Body of pancreas (tissue), 4 donors: ENCODE measurements around the gene GSTP1. TPM values are rescaled to one million over a fixed set of nuclear protein-coding genes. Genes with fewer than 3 reads are reported as not detected.

Source experiments
- ATAC-seq: fragments of 150-250 bp; one replicate; pipeline ENCODE4 v1.9.1; 2016
- DNase-seq, 4 donors: peaks; one replicate each; pipeline ENCODE4 v3.0.0-alpha.2; 2019
- H3K27ac ChIP-seq, 4 donors: fragments of 200-600 bp; sonication (generic); 1 replicate in 3 of 4; 2 replicates in 1 of 4; pipeline versions ENCODE4 v1.5.1 to v1.6.1; 2016 to 2019; ENCODE audit warnings: mild to moderate bottlenecking in 1 of 4, mixed read lengths in 1 of 4, moderate library complexity in 1 of 4
- H3K27me3 ChIP-seq, 2 donors: fragments of 200-600 bp; sonication (generic); one replicate each; pipeline ENCODE4 v1.6.0; 2016; ENCODE audit warnings: mild to moderate bottlenecking in 1 of 2
- H3K36me3 ChIP-seq, 2 donors: fragments of 200-600 bp; sonication (generic); replicated peaks in 1 of 2; 2 replicates each; pipeline ENCODE4 v1.5.1; 2016; ENCODE audit warnings: low read depth in 2 of 2; ENCODE audit not compliant: insufficient read depth in 1 of 2
- H3K4me1 ChIP-seq: fragments of 200-600 bp; sonication (generic); one replicate; pipeline ENCODE4 v1.6.0; 2016
- H3K4me3 ChIP-seq, 2 donors: fragments of 200-600 bp; sonication (generic); 1 replicate in 1 of 2; 2 replicates in 1 of 2; pipeline ENCODE4 v1.5.1; 2016 to 2019
- H3K9me3 ChIP-seq, 3 donors: fragments of 200-600 bp; sonication (generic); 1 replicate in 2 of 3; 2 replicates in 1 of 3; pipeline ENCODE4 v1.5.1; 2016
- POLR2A ChIP-seq, 3 donors: fragments of 450-650 bp; IDR thresholded peaks; one replicate each; pipeline ENCODE4 v1.6.1; 2016; ENCODE audit warnings: antibody characterized with exemption in 3 of 3, mild to moderate bottlenecking in 2 of 3
- WGBS, 2 donors: methylation state at CpG; one replicate each; pipeline ENCODE4 v1.1.5; 2017; 5-methylcytosine and 5-hydroxymethylcytosine counted together
- intact Hi-C: fragments of 100-400 bp; cut with DNase I; formaldehyde crosslinking; loops from one replicate; pipeline ENCODE4 v1.15.1; 2023
- total RNA-seq, 2 donors: library from RNA; depleted of rRNA; stranded (reverse); fragments of >200 nt; gene quantifications; one replicate each; pipeline ENCODE4 v1.1.0, GENCODE V29; 2016
- TF ChIP-seq, protein P1 (sequence below), 7 experiments: fragments of 450-650 bp in 4 of 7; fragments of 200-600 bp in 3 of 7; sonication (generic) in 3 of 7; IDR thresholded peaks; one replicate each; pipeline ENCODE4 v1.5.1; 2016 to 2019; ENCODE audit warnings: antibody characterized with exemption in 7 of 7

The GSTP1 gene
- total RNA-seq, 2 donors from 2014 or later = 359 to 454 TPM

DNA sequence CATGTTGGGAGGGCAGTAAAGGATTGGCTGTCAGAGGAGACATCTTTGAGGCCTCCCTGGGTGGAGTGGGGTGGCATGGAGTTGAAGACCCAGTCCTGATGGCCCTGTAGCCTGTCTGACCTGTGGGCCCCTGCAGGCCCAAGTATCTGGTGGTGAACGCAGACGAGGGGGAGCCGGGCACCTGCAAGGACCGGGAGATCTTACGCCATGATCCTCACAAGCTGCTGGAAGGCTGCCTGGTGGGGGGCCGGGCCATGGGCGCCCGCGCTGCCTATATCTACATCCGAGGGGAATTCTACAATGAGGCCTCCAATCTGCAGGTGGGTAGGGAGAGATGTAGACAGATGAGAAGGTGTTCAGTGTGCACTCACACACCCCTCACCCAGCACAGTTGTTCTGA is 25.7 kb downstream of the GSTP1 start:
- Histone ChIP-seq H3K36me3 (peaks cover 0 to 16% of the 10 kb centered on the region in 2 donors), H3K4me1 (peaks cover 32% of the 10 kb centered on the region), H3K4me3 (no peak overlapping the region), H3K27me3 (no peaks in the 10 kb centered on the region), H3K9me3 (no peaks in the 10 kb centered on the region), H3K27ac (no peak overlapping the region)
- intact Hi-C loops = no loop called here
- DNase-seq = peak in 1 of 4 donors; percentile 12
- TF ChIP-seq, protein P1, sequence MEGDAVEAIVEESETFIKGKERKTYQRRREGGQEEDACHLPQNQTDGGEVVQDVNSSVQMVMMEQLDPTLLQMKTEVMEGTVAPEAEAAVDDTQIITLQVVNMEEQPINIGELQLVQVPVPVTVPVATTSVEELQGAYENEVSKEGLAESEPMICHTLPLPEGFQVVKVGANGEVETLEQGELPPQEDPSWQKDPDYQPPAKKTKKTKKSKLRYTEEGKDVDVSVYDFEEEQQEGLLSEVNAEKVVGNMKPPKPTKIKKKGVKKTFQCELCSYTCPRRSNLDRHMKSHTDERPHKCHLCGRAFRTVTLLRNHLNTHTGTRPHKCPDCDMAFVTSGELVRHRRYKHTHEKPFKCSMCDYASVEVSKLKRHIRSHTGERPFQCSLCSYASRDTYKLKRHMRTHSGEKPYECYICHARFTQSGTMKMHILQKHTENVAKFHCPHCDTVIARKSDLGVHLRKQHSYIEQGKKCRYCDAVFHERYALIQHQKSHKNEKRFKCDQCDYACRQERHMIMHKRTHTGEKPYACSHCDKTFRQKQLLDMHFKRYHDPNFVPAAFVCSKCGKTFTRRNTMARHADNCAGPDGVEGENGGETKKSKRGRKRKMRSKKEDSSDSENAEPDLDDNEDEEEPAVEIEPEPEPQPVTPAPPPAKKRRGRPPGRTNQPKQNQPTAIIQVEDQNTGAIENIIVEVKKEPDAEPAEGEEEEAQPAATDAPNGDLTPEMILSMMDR (IDR thresholded peaks at IDR 0.05) = no peak
- TF ChIP-seq POLR2A (IDR thresholded peaks at IDR 0.05) = no peak
- no peak for ATAC-seq
- 60 to 88% methylated on average over 1 to 10 of the region's 10 CpGs for WGBS, 2 donors

DNA sequence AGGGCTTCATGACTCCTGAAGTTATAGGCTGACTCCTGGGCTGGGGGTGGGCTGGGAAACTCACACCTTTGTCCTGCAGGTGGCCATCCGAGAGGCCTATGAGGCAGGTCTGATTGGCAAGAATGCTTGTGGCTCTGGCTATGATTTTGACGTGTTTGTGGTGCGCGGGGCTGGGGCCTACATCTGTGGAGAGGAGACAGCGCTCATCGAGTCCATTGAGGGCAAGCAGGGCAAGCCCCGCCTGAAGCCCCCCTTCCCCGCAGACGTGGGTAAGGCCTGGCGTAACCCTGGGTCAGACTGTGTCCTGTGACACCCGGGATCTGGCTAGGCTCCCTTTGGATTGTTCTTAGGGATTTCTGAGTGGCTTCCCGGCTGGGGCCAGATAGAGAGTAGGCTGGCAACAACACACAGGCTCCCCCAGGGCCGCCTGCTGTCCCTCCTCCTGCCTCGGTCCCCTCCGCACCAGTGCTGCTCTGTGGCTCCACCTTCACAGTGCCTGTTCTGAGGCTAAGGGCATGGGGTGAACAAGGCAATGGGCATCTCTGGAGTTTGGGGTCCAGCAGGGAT is 26.8 kb downstream of the GSTP1 start:
- H3K27ac ChIP-seq = no peak overlapping the region
- H3K36me3 ChIP-seq = peaks cover 0 to 16% of the 10 kb centered on the region in 2 donors
- WGBS, 2 donors = 88 to 93% methylated on average over 10 to 15 of the region's 15 CpGs
- H3K4me1 ChIP-seq = peaks cover 38% of the 10 kb centered on the region
- DNase-seq = no peak
- no peaks in the 10 kb centered on the region for H3K9me3 ChIP-seq
- H3K27me3 ChIP-seq = no peaks in the 10 kb centered on the region
- intact Hi-C loops = no loop called here
- H3K4me3 ChIP-seq = no peak overlapping the region
- TF ChIP-seq POLR2A (IDR thresholded peaks at IDR 0.05) = no peak
- TF ChIP-seq, protein P1 (IDR thresholded peaks at IDR 0.05) = no peak
- ATAC-seq = no peak

DNA sequence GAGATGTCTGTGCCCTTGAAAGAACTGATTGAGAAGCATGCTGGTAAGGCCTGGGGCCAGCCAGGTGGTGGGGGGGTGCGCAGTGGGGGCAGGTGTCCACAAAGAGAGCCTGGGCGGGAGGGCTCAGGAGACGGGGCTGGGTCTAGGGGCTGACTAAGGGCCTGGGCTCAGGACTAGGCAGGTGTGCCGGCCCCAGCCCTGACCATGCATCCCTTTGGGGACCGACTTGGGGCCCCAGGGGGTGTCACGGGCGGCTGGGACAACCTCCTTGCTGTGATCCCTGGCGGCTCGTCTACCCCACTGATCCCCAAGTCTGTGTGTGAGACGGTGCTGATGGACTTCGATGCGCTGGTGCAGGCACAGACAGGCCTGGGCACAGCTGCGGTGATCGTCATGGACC is 27.6 kb downstream of the GSTP1 start:
- Histone ChIP-seq H3K27me3 (no peaks in the 10 kb centered on the region), H3K36me3 (peaks cover 0 to 16% of the 10 kb centered on the region in 2 donors), H3K27ac (no peak overlapping the region), H3K4me3 (no peak overlapping the region), H3K9me3 (no peaks in the 10 kb centered on the region), H3K4me1 (peaks cover 35% of the 10 kb centered on the region)
- no peak for TF ChIP-seq POLR2A (IDR thresholded peaks at IDR 0.05)
- TF ChIP-seq, protein P1 (IDR thresholded peaks at IDR 0.05) = no peak
- ATAC-seq (no peak), DNase-seq (no peak)
- 92 to 96% methylated on average over 5 to 14 of the region's 14 CpGs for WGBS, 2 donors
- intact Hi-C loops = no loop called here

DNA sequence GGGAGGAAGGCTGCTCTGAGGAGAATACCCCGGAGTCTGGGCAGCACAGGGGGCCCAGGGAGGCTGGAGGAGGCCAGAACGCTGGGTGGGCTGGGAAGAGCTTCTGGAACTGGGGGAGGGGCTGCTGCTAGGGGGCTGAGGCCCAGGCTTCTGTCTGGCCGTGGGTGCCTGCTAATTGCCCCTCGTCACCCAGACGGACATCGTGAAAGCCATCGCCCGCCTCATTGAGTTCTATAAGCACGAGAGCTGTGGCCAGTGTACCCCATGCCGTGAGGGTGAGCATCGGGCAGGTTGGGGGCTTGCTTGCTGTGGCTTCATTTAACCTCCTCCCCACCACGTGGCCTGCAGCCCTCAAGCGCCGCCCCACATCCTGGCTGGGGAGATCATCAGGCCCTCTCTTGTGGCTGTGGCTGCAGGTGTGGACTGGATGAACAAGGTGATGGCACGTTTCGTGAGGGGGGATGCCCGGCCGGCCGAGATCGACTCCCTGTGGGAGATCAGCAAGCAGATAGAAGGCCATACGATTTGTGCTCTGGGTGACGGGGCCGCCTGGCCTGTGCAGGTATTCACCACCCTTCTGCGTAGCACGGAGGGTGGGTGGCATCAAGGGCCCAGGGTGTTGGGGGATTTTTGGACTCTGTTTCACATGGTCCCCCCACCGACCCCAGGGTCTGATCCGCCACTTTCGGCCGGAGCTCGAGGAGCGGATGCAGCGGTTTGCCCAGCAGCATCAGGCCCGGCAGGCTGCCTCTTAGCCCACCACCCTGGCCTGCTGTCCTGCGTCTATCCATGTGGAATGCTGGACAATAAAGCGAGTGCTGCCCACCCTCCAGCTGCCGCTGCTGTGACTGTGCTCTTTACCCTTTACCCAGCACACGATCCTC is 28.3 kb downstream of the GSTP1 start:
- no peaks in the 10 kb centered on the region for H3K27me3 ChIP-seq
- intact Hi-C loops = no loop called here
- H3K9me3 ChIP-seq = no peaks in the 10 kb centered on the region
- DNase-seq (no peak), ATAC-seq (no peak)
- WGBS, 2 donors = 88 to 89% methylated on average over 25 to 35 of the region's 37 CpGs
- no peak overlapping the region for H3K4me3 ChIP-seq
- H3K4me1 ChIP-seq = peaks cover 32% of the 10 kb centered on the region
- TF ChIP-seq, protein P1 (IDR thresholded peaks at IDR 0.05) = no peak
- TF ChIP-seq POLR2A (IDR thresholded peaks at IDR 0.05) = no peak
- no peak overlapping the region for H3K27ac ChIP-seq
- H3K36me3 ChIP-seq = peaks cover 0 to 16% of the 10 kb centered on the region in 2 donors
